Loucy (cell line): ENCODE measurements around the gene SH3BP4.

ENCODE experiments used
- H2AFZ ChIP-seq: fragments of 200-600 bp; sonication (generic); 2 replicates; pipeline ENCODE4 v1.6.0; 2016; ENCODE audit warnings: antibody characterized with exemption, mild to moderate bottlenecking, low read length, moderate library complexity
- H3F3A ChIP-seq: fragments of 200-600 bp; 2 replicates; pipeline ENCODE4 v1.6.0; 2016; ENCODE audit warnings: antibody characterized with exemption, low read depth, mild to moderate bottlenecking
- H3K27me3 ChIP-seq: fragments of 200-600 bp; sonication (generic); 2 replicates; pipeline ENCODE4 v1.6.1; 2014; ENCODE audit warnings: low read length, mild to moderate bottlenecking; ENCODE audit not compliant: insufficient read depth, poor library complexity, severe bottlenecking
- H3K36me3 ChIP-seq: fragments of 200-600 bp; sonication (generic); 2 replicates; pipeline ENCODE4 v1.6.1; 2016; ENCODE audit warnings: low read length; ENCODE audit not compliant: insufficient read depth
- H3K4me1 ChIP-seq: fragments of 200-600 bp; sonication (generic); 2 replicates; pipeline ENCODE4 v1.5.1; 2014; ENCODE audit warnings: low read length, mild to moderate bottlenecking; ENCODE audit not compliant: insufficient read depth, poor library complexity, severe bottlenecking
- H3K4me2 ChIP-seq: fragments of 200-600 bp; sonication (generic); 2 replicates; pipeline ENCODE4 v1.6.0; 2014; ENCODE audit warnings: antibody characterized with exemption, low read length, low read depth, mild to moderate bottlenecking; ENCODE audit not compliant: poor library complexity, severe bottlenecking
- H3K4me3 ChIP-seq: fragments of 200-600 bp; sonication (generic); 2 replicates; pipeline ENCODE4 v1.5.1; 2014; ENCODE audit warnings: low read length, mild to moderate bottlenecking, mixed read lengths; ENCODE audit not compliant: poor library complexity, severe bottlenecking
- H3K79me2 ChIP-seq: fragments of 200-600 bp; sonication (generic); 2 replicates; pipeline ENCODE4 v1.6.1; 2014; ENCODE audit warnings: low read length; ENCODE audit not compliant: insufficient read depth
- H3K9ac ChIP-seq: fragments of 200-600 bp; sonication (generic); 2 replicates; pipeline ENCODE4 v1.6.0; 2014; ENCODE audit warnings: mild to moderate bottlenecking, low read depth, low read length, moderate library complexity; ENCODE audit not compliant: poor library complexity, severe bottlenecking
- H3K9me2 ChIP-seq: fragments of 200-600 bp; sonication (generic); replicated peaks from 2 replicates; pipeline ENCODE4 v1.6.1; 2016; ENCODE audit warnings: low read depth, low read length, mixed read lengths
- H3K9me3 ChIP-seq: fragments of 200-600 bp; sonication (generic); 2 replicates; pipeline ENCODE4 v1.6.1; 2014; ENCODE audit warnings: mild to moderate bottlenecking, antibody characterized with exemption, low read length, low read depth; ENCODE audit not compliant: insufficient read depth
- H4K20me1 ChIP-seq: fragments of 200-600 bp; sonication (generic); 2 replicates; pipeline ENCODE4 v1.6.0; 2014; ENCODE audit warnings: antibody characterized with exemption, low read length, mild to moderate bottlenecking; ENCODE audit not compliant: insufficient read depth, poor library complexity, severe bottlenecking
- EZH2phosphoT487 ChIP-seq: fragments of 200-600 bp; IDR thresholded peaks from 2 replicates; pipeline ENCODE4 v1.6.1; 2018; ENCODE audit warnings: antibody characterized with exemption, mild to moderate bottlenecking, moderate library complexity, borderline replicate concordance
- TF ChIP-seq, protein P1 (sequence below): fragments of 200-600 bp; sonication (generic); conservative IDR thresholded peaks from 2 replicates; pipeline ENCODE4 v1.5.1; 2014; ENCODE audit warnings: mild to moderate bottlenecking, antibody characterized with exemption, low read length

The SH3BP4 gene

GRCh38 chr2:235003096-235003775, 51.4 kb downstream of the SH3BP4 start:
- TF ChIP-seq EZH2phosphoT487 = no peak
- Histone ChIP-seq H3K9ac (no peak overlapping the region), H3K36me3 (no peaks in the 10 kb centered on the region), H3K9me2 (no peaks in the 10 kb centered on the region), H2AFZ (no peak overlapping the region), H3K4me3 (no peak overlapping the region), H3F3A (no peaks in the 10 kb centered on the region), H3K27me3 (no peaks in the 10 kb centered on the region), H3K9me3 (no peaks in the 10 kb centered on the region), H3K4me1 (no peaks in the 10 kb centered on the region), H3K79me2 (no peaks in the 10 kb centered on the region), H3K4me2 (no peak overlapping the region), H4K20me1 (no peaks in the 10 kb centered on the region)

DNA sequence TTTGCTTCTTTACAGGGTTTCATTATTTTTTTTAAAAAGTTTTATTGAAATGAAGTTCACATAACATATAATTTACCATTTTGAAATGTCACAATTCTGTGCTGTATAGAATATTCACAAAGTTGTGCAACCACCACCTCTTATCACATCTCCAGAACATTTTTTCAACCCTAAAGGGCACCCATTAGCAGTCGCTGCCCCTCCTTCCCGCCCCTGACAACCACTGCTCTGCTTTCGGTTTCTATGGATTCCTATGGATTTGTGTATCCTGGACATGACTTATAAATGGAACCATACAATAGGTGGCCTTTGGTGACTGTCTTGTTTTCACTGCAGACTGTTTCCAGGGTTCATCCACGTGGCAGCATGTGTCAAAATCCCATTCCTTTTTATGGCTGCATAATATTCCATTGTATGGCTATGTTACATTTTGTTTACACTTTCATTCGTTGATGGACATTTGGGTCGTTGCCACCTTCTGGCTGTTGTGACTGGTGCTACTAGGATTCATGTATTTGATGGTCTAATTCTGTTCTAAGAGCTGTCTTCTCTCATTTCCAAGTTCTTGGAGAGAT, 52.6 kb downstream of the SH3BP4 start:
- Histone ChIP-seq H3F3A (no peaks in the 10 kb centered on the region), H3K36me3 (no peaks in the 10 kb centered on the region), H2AFZ (no peak overlapping the region), H3K4me1 (no peaks in the 10 kb centered on the region), H3K9ac (no peak overlapping the region), H4K20me1 (no peaks in the 10 kb centered on the region), H3K4me2 (no peak overlapping the region), H3K9me2 (no peaks in the 10 kb centered on the region), H3K4me3 (no peak overlapping the region), H3K9me3 (no peaks in the 10 kb centered on the region), H3K79me2 (no peaks in the 10 kb centered on the region), H3K27me3 (no peaks in the 10 kb centered on the region)
- TF ChIP-seq EZH2phosphoT487 = no peak
- TF ChIP-seq, protein P1, sequence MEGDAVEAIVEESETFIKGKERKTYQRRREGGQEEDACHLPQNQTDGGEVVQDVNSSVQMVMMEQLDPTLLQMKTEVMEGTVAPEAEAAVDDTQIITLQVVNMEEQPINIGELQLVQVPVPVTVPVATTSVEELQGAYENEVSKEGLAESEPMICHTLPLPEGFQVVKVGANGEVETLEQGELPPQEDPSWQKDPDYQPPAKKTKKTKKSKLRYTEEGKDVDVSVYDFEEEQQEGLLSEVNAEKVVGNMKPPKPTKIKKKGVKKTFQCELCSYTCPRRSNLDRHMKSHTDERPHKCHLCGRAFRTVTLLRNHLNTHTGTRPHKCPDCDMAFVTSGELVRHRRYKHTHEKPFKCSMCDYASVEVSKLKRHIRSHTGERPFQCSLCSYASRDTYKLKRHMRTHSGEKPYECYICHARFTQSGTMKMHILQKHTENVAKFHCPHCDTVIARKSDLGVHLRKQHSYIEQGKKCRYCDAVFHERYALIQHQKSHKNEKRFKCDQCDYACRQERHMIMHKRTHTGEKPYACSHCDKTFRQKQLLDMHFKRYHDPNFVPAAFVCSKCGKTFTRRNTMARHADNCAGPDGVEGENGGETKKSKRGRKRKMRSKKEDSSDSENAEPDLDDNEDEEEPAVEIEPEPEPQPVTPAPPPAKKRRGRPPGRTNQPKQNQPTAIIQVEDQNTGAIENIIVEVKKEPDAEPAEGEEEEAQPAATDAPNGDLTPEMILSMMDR = no peak

- no peaks in the 10 kb centered on the region for H3K36me3 ChIP-seq
- TF ChIP-seq, protein P1 = no peak
- no peak for TF ChIP-seq EZH2phosphoT487
- no peak overlapping the region for H3K9ac ChIP-seq
- H2AFZ ChIP-seq = no peak overlapping the region
- H3K79me2 ChIP-seq = no peaks in the 10 kb centered on the region
- H3K4me2 ChIP-seq = no peak overlapping the region
- no peak overlapping the region for H3K4me3 ChIP-seq
- H3K4me1 ChIP-seq = no peaks in the 10 kb centered on the region
- no peaks in the 10 kb centered on the region for H3K27me3 ChIP-seq
- no peaks in the 10 kb centered on the region for H4K20me1 ChIP-seq
- H3K9me3 ChIP-seq = no peaks in the 10 kb centered on the region
- no peaks in the 10 kb centered on the region for H3F3A ChIP-seq
- H3K9me2 ChIP-seq = no peaks in the 10 kb centered on the region
Measured at GRCh38 chr2:235005023-235005422, 53.2 kb downstream of the SH3BP4 start.
